Right atrium auricular region (tissue), 2 donors: ENCODE data around the gene TYROBP. TPM values are rescaled to one million over a fixed set of nuclear protein-coding genes. Genes with fewer than 3 reads are reported as not detected.

ENCODE experiments used
- DNase-seq: peaks from one replicate; pipeline ENCODE4 v3.0.0-alpha.2; 2019; ENCODE audit warnings: low spot score
- H3K27ac ChIP-seq, 2 donors: fragments of 200-600 bp; sonication (generic); 1 replicate in 1 of 2; 2 replicates in 1 of 2; pipeline ENCODE4 v1.5.1; 2016 to 2019
- H3K27me3 ChIP-seq, 2 donors: fragments of 200-600 bp; sonication (generic); one replicate each; pipeline versions ENCODE4 v1.5.1 to v1.6.0; 2017 to 2019
- H3K36me3 ChIP-seq: fragments of 200-600 bp; sonication (generic); one replicate; pipeline ENCODE4 v1.5.1; 2016
- H3K4me1 ChIP-seq, 2 donors: fragments of 200-600 bp; sonication (generic); one replicate each; pipeline versions ENCODE4 v1.5.1 to v1.6.0; 2017 to 2019
- H3K4me3 ChIP-seq, 2 donors: fragments of 200-600 bp; sonication (generic); 1 replicate in 1 of 2; 2 replicates in 1 of 2; pipeline ENCODE4 v1.5.1; 2017 to 2019; ENCODE audit warnings: mild to moderate bottlenecking in 1 of 2, moderate library complexity in 1 of 2
- H3K9me3 ChIP-seq, 2 donors: fragments of 200-600 bp; sonication (generic); one replicate each; pipeline ENCODE4 v1.5.1; 2019
- CTCF ChIP-seq, 2 donors: fragments of 200-600 bp; sonication (generic); IDR thresholded peaks; one replicate each; pipeline ENCODE4 v1.5.1; 2019; ENCODE audit warnings: antibody characterized with exemption in 2 of 2
- total RNA-seq, 2 donors: library from RNA; depleted of rRNA; stranded (reverse); fragments of >200 nt; gene quantifications; one replicate each; pipeline ENCODE4 v1.1.0, GENCODE V29; 2016

The TYROBP gene
- total RNA-seq, 2 donors from 2014 or later = 26.1 to 85.4 TPM

GRCh38 chr19:35862528-35862927, 45.6 kb downstream of the TYROBP start:
- peaks cover 0 to 8% of the 10 kb centered on the region in 2 donors for H3K27me3 ChIP-seq
- H3K27ac ChIP-seq = no peak overlapping the region
- H3K4me3 ChIP-seq = no peak overlapping the region
- TF ChIP-seq CTCF (IDR thresholded peaks at IDR 0.05) = no peak
- H3K9me3 ChIP-seq = no peaks in the 10 kb centered on the region
- DNase-seq = no peak
- no peaks in the 10 kb centered on the region for H3K4me1 ChIP-seq
- H3K36me3 ChIP-seq = no peaks in the 10 kb centered on the region

GRCh38 chr19:35861640-35862160, 46.4 kb downstream of the TYROBP start:
- no peaks in the 10 kb centered on the region for H3K36me3 ChIP-seq
- H3K27ac ChIP-seq = no peak overlapping the region
- H3K27me3 ChIP-seq = peaks cover 0 to 8% of the 10 kb centered on the region in 2 donors
- no peak overlapping the region for H3K4me3 ChIP-seq
- TF ChIP-seq CTCF (IDR thresholded peaks at IDR 0.05) = no peak
- DNase-seq = no peak
- H3K9me3 ChIP-seq = no peaks in the 10 kb centered on the region
- H3K4me1 ChIP-seq = peaks cover 0 to 8% of the 10 kb centered on the region in 2 donors

- no peak for DNase-seq
- H3K9me3 ChIP-seq = no peaks in the 10 kb centered on the region
- H3K27me3 ChIP-seq = peaks cover 3 to 11% of the 10 kb centered on the region in 2 donors
- no peaks in the 10 kb centered on the region for H3K36me3 ChIP-seq
- no peak overlapping the region for H3K27ac ChIP-seq
- peaks cover 0 to 15% of the 10 kb centered on the region in 2 donors for H3K4me1 ChIP-seq
- no peak overlapping the region for H3K4me3 ChIP-seq
- TF ChIP-seq CTCF (IDR thresholded peaks at IDR 0.05) = no peak
Observed at GRCh38 chr19:35860818-35861639, 47.1 kb downstream of the TYROBP start.

- H3K27ac ChIP-seq = no peak overlapping the region
- no peak overlapping the region for H3K4me3 ChIP-seq
- peaks cover 5 to 15% of the 10 kb centered on the region in 2 donors for H3K27me3 ChIP-seq
- no peaks in the 10 kb centered on the region for H3K9me3 ChIP-seq
- no peak for DNase-seq
- H3K4me1 ChIP-seq = peaks cover 0 to 17% of the 10 kb centered on the region in 2 donors
- no peak for TF ChIP-seq CTCF (IDR thresholded peaks at IDR 0.05)
- H3K36me3 ChIP-seq = no peaks in the 10 kb centered on the region
Observed at GRCh38 chr19:35860436-35860817, 47.7 kb downstream of the TYROBP start.

- DNase-seq = no peak
- Histone ChIP-seq H3K4me3 (no peak overlapping the region), H3K27ac (no peak overlapping the region), H3K4me1 (peaks cover 0 to 17% of the 10 kb centered on the region in 2 donors), H3K9me3 (no peaks in the 10 kb centered on the region), H3K36me3 (no peaks in the 10 kb centered on the region), H3K27me3 (peaks cover 5 to 22% of the 10 kb centered on the region in 2 donors)
- TF ChIP-seq CTCF (IDR thresholded peaks at IDR 0.05) = no peak
Observed at GRCh38 chr19:35859414-35859813, 48.7 kb downstream of the TYROBP start.
